Stimulated activated naive CD8-positive, alpha-beta T cell treated with anti-CD3 and anti-CD28 coated beads, Interleukin-15, amount 100 ng/mL, for 72 hours (primary cell): ENCODE data around the gene KCNMA1.

Source experiments
- ATAC-seq: fragments of 150-1000 bp; cut with Tn5 transposase; 2 replicates; pipeline ENCODE4 v1.10.0; 2021; ENCODE audit warnings: mild to moderate bottlenecking, moderate library complexity
- DNase-seq, 2 donors: peaks; one replicate each; pipeline ENCODE4 v3.0.0; 2021 to 2022
- H3K27ac Mint-ChIP-seq, 2 donors: one replicate each; pipeline ENCODE4 v1.8.0; 2022; ENCODE audit warnings: mild to moderate bottlenecking in 2 of 2, mixed read lengths in 2 of 2, moderate library complexity in 2 of 2
- H3K27me3 Mint-ChIP-seq: one replicate; pipeline ENCODE4 v1.8.0; 2022; ENCODE audit warnings: mixed read lengths
- H3K4me1 Mint-ChIP-seq: one replicate; pipeline ENCODE4 v1.8.0; 2022; ENCODE audit warnings: mild to moderate bottlenecking, mixed read lengths
- H3K4me3 Mint-ChIP-seq, 2 donors: one replicate each; pipeline ENCODE4 v1.8.0; 2022; ENCODE audit warnings: mild to moderate bottlenecking in 2 of 2, mixed read lengths in 2 of 2, moderate library complexity in 1 of 2
- H3K9me3 Mint-ChIP-seq, 2 donors: one replicate each; pipeline ENCODE4 v1.8.0; 2022; ENCODE audit warnings: mixed read lengths in 2 of 2

Gene KCNMA1

GRCh38 chr10:77332256-77332655 lies 305.4 kb downstream of the KCNMA1 start:
- Mint-ChIP-seq H3K9me3 (peaks cover 0 to 4% of the 10 kb centered on the region in 2 donors), H3K4me1 (peaks cover 11% of the 10 kb centered on the region), H3K27ac (no peak overlapping the region), H3K27me3 (no peaks in the 10 kb centered on the region), H3K4me3 (no peak overlapping the region)
- DNase-seq (no peak), ATAC-seq (no peak)

- Mint-ChIP-seq H3K4me1 (peaks cover 13% of the 10 kb centered on the region), H3K27me3 (no peaks in the 10 kb centered on the region), H3K27ac (no peak overlapping the region), H3K9me3 (peaks cover 4 to 7% of the 10 kb centered on the region in 2 donors), H3K4me3 (no peak overlapping the region)
- DNase-seq (peak; percentile 3 to 10), ATAC-seq (no peak)
Observed at GRCh38 chr10:77328272-77328816, 309.3 kb downstream of the KCNMA1 start.

- Mint-ChIP-seq H3K27ac (no peak overlapping the region), H3K27me3 (no peaks in the 10 kb centered on the region), H3K4me3 (no peak overlapping the region), H3K9me3 (peaks cover 3 to 7% of the 10 kb centered on the region in 2 donors), H3K4me1 (peaks cover 13% of the 10 kb centered on the region)
- ATAC-seq (no peak), DNase-seq (no peak)
Observed at GRCh38 chr10:77325233-77325537, 312.4 kb downstream of the KCNMA1 start.

- H3K4me3 Mint-ChIP-seq = no peak overlapping the region
- no peaks in the 10 kb centered on the region for H3K27me3 Mint-ChIP-seq
- no peak for ATAC-seq
- H3K27ac Mint-ChIP-seq = no peak overlapping the region
- DNase-seq = no peak
- no peaks in the 10 kb centered on the region for H3K4me1 Mint-ChIP-seq
- peaks cover 0 to 7% of the 10 kb centered on the region in 2 donors for H3K9me3 Mint-ChIP-seq
Observed at GRCh38 chr10:77321838-77322237, 315.8 kb downstream of the KCNMA1 start.

GRCh38 chr10:77320971-77321471 lies 316.6 kb downstream of the KCNMA1 start:
- Mint-ChIP-seq H3K9me3 (peaks cover 0 to 3% of the 10 kb centered on the region in 2 donors), H3K4me1 (no peaks in the 10 kb centered on the region), H3K4me3 (no peak overlapping the region), H3K27me3 (no peaks in the 10 kb centered on the region), H3K27ac (no peak overlapping the region)
- ATAC-seq (no peak), DNase-seq (no peak)

GRCh38 chr10:77319557-77319956 lies 318.1 kb downstream of the KCNMA1 start:
- Mint-ChIP-seq H3K4me3 (no peak overlapping the region), H3K4me1 (no peaks in the 10 kb centered on the region), H3K9me3 (no peaks in the 10 kb centered on the region), H3K27me3 (no peaks in the 10 kb centered on the region), H3K27ac (no peak overlapping the region)
- no peak for DNase-seq
- no peak for ATAC-seq

GRCh38 chr10:77318739-77319138 lies 318.9 kb downstream of the KCNMA1 start:
- ATAC-seq (no peak), DNase-seq (no peak)
- no peaks in the 10 kb centered on the region for H3K27me3 Mint-ChIP-seq
- no peaks in the 10 kb centered on the region for H3K4me1 Mint-ChIP-seq
- H3K27ac Mint-ChIP-seq = no peak overlapping the region
- no peaks in the 10 kb centered on the region for H3K9me3 Mint-ChIP-seq
- H3K4me3 Mint-ChIP-seq = no peak overlapping the region

GRCh38 chr10:77317221-77317620 lies 320.4 kb downstream of the KCNMA1 start:
- ATAC-seq (no peak), DNase-seq (no peak)
- Mint-ChIP-seq H3K4me1 (no peaks in the 10 kb centered on the region), H3K27me3 (no peaks in the 10 kb centered on the region), H3K27ac (no peak overlapping the region), H3K9me3 (no peaks in the 10 kb centered on the region), H3K4me3 (no peak overlapping the region)

GRCh38 chr10:77315496-77316129 lies 322.0 kb downstream of the KCNMA1 start:
- ATAC-seq = no peak

GRCh38 chr10:77313066-77313750 lies 324.4 kb downstream of the KCNMA1 start:
- Mint-ChIP-seq H3K27ac (peak overlapping the region in 1 of 2 donors; percentile 39), H3K4me3 (no peak overlapping the region), H3K4me1 (no peaks in the 10 kb centered on the region), H3K9me3 (no peaks in the 10 kb centered on the region), H3K27me3 (peaks cover 11% of the 10 kb centered on the region)
- ATAC-seq (no peak), DNase-seq (no peak)

More at GRCh38 chr10:77315496-77316129, 322.0 kb downstream of the KCNMA1 start:
- no peak overlapping the region for H3K27ac Mint-ChIP-seq
- no peaks in the 10 kb centered on the region for H3K27me3 Mint-ChIP-seq
- H3K4me3 Mint-ChIP-seq = no peak overlapping the region
- H3K9me3 Mint-ChIP-seq = no peaks in the 10 kb centered on the region
- DNase-seq = no peak
- H3K4me1 Mint-ChIP-seq = no peaks in the 10 kb centered on the region

- Mint-ChIP-seq H3K4me1 (no peaks in the 10 kb centered on the region), H3K27me3 (peaks cover 11% of the 10 kb centered on the region), H3K9me3 (no peaks in the 10 kb centered on the region), H3K4me3 (no peak overlapping the region), H3K27ac (no peak overlapping the region)
- no peak for ATAC-seq
- DNase-seq = no peak
Observed at GRCh38 chr10:77311186-77311585, 326.4 kb downstream of the KCNMA1 start.

- H3K27ac Mint-ChIP-seq = no peak overlapping the region
- no peaks in the 10 kb centered on the region for H3K9me3 Mint-ChIP-seq
- DNase-seq = no peak
- ATAC-seq = no peak
- H3K4me1 Mint-ChIP-seq = no peaks in the 10 kb centered on the region
- peaks cover 11% of the 10 kb centered on the region for H3K27me3 Mint-ChIP-seq
- H3K4me3 Mint-ChIP-seq = no peak overlapping the region
Observed at GRCh38 chr10:77310288-77310840, 327.2 kb downstream of the KCNMA1 start.

- Mint-ChIP-seq H3K9me3 (no peaks in the 10 kb centered on the region), H3K4me3 (no peak overlapping the region), H3K27me3 (peaks cover 11% of the 10 kb centered on the region), H3K27ac (no peak overlapping the region), H3K4me1 (no peaks in the 10 kb centered on the region)
- DNase-seq (no peak), ATAC-seq (no peak)
Observed at GRCh38 chr10:77309509-77309908, 328.1 kb downstream of the KCNMA1 start.

- peaks cover 11% of the 10 kb centered on the region for H3K27me3 Mint-ChIP-seq
- ATAC-seq = no peak
- no peak overlapping the region for H3K27ac Mint-ChIP-seq
- H3K9me3 Mint-ChIP-seq = no peaks in the 10 kb centered on the region
- no peak overlapping the region for H3K4me3 Mint-ChIP-seq
- no peak for DNase-seq
- no peaks in the 10 kb centered on the region for H3K4me1 Mint-ChIP-seq
Observed at GRCh38 chr10:77309092-77309491, 328.5 kb downstream of the KCNMA1 start.

GRCh38 chr10:77308084-77308732 lies 329.4 kb downstream of the KCNMA1 start:
- Mint-ChIP-seq H3K27ac (no peak overlapping the region), H3K27me3 (peaks cover 11% of the 10 kb centered on the region), H3K4me1 (no peaks in the 10 kb centered on the region), H3K4me3 (no peak overlapping the region), H3K9me3 (no peaks in the 10 kb centered on the region)
- ATAC-seq (no peak), DNase-seq (no peak)

GRCh38 chr10:77306666-77307065 lies 330.9 kb downstream of the KCNMA1 start:
- no peak for DNase-seq
- H3K27me3 Mint-ChIP-seq = peaks cover 11% of the 10 kb centered on the region
- H3K4me3 Mint-ChIP-seq = no peak overlapping the region
- H3K9me3 Mint-ChIP-seq = peaks cover 0 to 7% of the 10 kb centered on the region in 2 donors
- H3K4me1 Mint-ChIP-seq = peaks cover under 1% of the 10 kb centered on the region
- no peak for ATAC-seq
- H3K27ac Mint-ChIP-seq = no peak overlapping the region
